HG02852 (cell line): Measurements from ENCODE around the gene PDE9A.
"Not testable (repeated sequence)": the region's sequence is repeated elsewhere in the genome, so short reads cannot be mapped to it uniquely, and the experiment has no call there.

Experiments
- ATAC-seq: cut with Tn5 transposase; IDR thresholded peaks from one replicate; pipeline ENCODE4 v1.9.1; 2021; ENCODE audit warnings: mild to moderate bottlenecking, moderate library complexity; ENCODE audit not compliant: unreplicated experiment

The PDE9A gene

DNA sequence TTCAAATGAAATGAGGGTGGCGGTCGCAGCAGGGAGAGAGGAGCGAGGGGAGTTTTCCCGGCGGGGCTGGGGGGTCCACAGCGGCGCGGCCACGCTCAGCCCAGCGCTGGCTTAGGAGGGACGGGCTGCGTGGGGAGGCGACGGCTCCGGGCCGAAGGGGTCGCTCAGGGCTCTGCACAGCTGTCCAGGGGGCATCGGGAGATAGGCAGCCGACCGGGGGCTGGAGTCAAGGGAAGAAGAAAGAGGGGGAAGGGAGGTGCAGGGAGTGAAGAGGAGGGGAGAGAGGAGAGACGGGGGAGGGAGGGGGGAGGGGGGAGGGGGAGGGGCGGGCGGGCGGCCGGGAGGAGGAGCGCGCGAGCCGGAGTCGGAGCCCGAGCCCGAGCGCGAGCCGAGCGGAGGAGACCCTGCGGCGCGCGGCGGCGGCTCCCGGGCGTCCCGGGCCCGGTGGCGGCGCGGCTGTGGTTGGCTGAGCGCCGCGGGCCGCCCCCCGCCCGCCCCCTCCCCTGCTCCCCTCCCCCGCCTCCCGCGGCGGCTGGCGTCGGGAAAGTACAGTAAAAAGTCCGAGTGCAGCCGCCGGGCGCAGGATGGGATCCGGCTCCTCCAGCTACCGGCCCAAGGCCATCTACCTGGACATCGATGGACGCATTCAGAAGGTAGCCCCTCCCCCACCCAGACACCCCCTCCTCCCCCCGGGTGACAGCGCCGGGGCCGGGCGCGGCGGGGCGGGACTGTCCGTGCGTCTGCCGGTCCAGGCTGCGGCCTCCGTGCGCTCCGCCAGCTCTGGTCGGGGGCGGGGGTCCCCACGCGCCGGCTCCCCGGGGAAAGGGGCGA lies at the start of gene PDE9A:
Gene PDE9A, plus strand, starts transcription at position 391 of the 831 bp plus-strand sequence. Its CDS starts 194 bp downstream, at position 585.
- no peak for ATAC-seq

DNA sequence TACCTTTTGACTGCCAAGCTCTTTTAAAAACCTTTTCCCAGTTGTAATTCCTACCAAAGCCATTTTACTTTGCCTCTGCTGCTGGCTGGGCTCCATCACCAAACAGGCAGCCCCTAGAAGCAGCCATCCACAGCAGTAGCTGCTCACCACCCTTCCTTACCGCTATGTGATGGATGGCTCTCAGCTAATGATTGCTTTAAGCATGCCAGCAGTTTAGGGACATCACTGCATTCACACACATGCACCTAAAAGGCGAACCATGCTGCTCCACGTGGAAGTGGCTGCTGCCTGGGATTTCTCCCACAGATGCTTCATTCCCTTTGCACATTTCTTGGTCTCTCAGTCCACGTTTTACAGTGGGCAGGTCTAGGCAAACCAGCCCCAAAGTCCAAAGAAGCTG lies 46.3 kb upstream of the PDE9A start:
- ATAC-seq, result no peak

DNA sequence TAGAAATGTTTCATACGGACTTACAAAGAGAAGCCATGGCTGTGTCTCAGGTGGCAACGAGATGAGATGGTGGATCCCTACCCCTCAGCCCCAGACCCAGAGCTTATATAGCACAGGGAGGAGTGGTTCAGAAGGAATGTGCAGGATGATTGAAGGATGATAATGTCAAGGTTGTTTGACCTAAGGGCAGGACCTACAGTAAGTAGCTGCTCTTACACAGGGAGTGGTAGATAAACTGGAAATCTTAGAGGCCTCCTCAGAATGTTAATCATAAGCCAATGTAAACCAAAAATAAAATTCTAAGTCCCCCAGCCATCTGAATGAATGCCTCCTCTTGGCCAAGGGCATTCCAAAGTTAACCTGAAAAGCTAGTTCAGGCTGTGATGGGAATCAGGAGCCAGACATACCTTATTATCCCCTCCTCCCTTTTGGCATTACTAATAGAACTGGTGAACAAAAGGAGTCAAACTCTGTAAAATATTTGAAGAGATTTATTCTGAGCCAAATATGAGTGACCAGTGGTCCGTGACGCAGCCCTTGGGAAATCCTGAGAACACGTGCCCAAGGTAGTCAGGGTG lies 45.8 kb upstream of the PDE9A start:
- no peak for ATAC-seq

DNA sequence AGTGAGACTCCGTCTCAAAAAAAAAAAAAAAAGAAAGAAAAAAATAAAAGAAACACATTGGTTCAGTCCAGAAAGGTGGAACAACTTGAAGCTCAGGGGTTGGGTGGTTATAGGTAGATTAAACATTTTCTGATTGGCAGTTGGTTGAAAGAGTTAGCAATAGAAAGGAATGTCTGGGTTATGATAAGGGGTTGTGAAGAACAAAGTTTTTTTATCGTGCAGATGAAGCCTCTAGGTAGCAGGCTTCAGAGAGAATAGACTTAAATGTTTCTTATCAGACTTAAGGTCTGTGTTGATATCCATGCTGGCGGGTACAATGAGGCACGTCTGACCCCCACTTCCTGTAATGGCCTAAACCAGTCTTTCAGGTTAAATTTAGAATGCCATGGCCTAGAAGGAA lies 45.0 kb upstream of the PDE9A start:
- no peak for ATAC-seq

DNA sequence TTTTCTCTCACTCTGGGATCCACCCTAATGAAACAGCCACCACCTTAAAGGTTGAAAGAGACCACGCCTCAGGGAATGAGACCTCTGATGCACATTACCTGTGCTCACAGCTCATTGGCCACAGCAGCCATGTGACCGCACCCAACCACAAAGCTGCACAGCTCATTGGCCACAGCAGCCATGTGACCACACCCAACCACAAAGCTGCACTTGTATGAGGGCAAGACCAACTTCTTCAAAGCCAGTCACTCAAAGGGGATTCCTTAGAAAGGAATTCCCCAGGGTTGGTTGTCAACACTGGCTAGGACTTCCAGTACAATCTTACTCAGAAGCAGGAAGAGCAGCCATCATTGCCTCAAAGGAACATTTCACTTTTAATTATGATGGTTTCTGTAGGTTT lies 43.6 kb upstream of the PDE9A start:
- ATAC-seq, result peak; percentile 71

DNA sequence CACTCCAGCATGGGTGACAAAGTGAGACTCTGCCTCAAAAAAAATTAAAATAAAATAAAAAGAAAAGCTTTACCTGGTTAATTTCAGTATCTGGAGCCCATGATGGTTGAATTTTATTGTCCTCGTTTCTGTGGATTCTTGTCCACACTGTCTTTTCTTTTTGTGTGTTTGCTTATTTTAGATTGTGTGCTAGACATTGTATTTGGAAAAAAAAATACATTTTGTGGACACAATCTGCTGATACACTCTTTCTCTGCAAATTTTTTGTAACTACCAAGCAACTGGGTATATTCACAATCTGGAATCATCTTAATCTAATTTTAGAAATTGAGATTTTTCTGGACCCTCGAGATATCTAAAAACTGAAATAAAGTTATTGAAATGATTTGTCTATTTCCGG lies 41.6 kb upstream of the PDE9A start:
- no peak for ATAC-seq

DNA sequence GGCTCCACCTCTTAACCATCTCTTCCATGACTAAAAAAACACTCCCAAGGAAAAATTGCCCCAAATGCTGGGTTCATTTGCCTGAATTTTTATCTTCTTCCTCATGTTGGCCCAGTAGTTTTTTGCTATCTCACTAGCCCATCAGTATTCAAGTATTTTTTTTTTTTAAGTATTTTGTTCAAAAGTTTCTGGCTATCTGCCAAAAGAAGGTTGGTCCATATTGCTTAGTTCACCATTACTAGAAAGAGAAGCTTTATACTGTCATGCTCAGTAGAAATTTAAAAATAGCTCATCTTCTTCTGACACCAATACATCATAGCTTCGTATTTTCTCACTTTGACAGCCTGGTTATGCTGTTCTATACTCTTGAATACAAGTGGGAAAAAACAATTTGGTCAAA lies 41.0 kb upstream of the PDE9A start:
- no peak for ATAC-seq

DNA sequence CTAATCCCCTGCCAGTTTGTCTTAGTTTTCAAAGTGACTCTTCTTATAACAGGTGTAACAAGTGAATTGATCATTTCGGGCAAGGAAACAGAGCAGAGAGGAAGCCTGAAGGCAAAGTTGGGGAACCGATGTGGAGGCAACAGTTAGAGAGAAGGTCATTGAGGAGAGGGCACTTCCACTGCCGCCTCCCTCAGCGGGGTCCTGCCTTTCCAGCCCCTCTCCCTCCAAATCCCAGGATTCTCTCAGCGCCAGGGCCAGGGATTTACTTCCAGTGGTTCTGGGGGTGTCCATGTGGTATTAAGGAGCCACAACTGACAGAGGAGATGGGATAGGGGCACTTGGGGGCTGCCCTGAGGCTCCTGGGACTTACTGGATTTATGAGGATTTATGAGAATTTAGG lies 39.7 kb upstream of the PDE9A start:
- no peak for ATAC-seq

DNA sequence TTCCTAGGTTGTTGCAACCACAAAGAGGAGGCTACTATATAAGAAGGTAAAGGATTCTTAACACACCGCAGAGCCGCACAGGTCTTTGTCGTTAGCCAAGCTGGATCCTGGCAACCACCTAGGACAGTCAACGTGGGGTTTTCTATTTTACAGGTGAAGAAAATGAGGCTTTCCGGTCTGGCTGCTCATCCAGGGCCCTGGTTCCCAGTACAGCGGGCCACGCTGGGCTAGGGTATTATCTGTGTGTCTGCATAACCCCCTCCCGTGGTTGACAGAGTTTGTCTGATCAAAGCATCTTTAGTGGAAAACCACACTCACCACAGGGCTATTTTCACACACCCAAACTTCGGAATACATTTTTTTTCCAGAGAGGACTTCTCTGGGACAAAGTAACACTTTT lies 39.0 kb upstream of the PDE9A start:
- no peak for ATAC-seq

DNA sequence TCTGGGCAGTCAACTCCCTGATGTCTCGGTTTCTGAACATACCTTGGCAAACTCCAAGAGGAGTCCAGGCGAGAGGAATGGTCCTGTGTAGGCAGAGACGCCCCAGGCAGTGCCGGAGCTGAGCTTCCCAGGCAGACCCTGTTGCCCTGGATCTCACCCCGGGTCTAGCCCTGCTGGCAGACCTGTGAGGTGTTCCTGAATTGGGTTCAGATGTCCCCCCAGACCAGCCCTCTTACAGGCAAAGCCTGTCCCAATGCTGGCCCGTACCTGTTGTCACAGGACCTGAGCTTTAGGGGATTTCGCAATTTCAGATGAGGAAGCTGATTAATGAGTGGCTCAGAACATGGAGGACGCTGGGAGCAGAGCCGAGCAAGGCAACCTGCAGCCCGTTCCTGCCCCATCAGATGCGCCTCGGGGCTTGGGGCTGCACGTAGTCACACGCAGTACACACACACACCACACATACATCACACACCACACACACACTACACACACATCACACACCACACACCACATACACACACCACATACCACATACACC lies 38.5 kb upstream of the PDE9A start:
- no peak for ATAC-seq

DNA sequence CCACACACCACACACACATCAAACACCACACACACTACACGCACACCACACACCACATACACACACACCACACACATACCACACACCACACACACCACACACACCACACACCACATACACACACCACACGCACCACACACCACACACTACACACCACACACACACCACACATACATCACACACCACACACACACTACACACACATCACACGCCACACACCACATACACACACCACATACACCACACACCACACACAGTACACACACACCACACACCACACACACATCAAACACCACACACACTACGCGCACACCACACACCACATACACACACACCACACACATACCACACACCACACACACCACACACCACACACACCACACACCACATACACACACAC lies 38.0 kb upstream of the PDE9A start:
- ATAC-seq, result not testable (repeated sequence)

DNA sequence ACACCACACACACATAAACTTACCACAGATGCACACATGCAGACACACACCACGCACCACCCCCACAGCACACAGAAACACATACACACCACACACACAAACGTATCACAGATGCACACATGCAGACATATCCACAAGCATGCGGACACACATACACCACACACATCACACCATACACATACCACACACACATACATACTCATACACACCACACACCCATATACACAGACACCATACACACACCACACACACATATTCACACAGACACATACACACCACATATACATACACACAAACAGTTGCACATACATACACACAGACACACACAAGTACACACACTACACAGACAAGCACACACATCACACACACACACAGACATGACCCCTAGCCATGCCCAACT lies 37.5 kb upstream of the PDE9A start:
- ATAC-seq, result no peak

DNA sequence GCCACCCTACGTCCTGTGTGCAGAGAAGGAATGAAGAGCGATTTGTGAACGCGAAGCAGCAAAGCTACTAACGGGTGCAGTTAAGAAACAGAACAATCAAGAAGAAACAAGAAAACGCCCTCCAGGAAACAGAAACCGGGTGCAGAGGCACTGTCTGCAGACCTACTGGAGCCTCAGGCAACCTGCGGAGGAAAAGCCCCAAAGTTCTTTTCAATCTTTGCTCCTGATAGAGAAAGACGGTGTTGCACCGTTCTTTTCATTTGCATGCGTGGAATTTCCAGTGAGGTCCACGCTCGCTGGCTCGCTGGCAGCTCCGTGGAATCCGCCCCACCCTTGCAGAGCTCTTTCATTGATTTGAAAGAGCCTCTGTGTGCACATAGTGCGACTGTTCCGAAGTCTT lies 37.0 kb upstream of the PDE9A start:
- no peak for ATAC-seq

DNA sequence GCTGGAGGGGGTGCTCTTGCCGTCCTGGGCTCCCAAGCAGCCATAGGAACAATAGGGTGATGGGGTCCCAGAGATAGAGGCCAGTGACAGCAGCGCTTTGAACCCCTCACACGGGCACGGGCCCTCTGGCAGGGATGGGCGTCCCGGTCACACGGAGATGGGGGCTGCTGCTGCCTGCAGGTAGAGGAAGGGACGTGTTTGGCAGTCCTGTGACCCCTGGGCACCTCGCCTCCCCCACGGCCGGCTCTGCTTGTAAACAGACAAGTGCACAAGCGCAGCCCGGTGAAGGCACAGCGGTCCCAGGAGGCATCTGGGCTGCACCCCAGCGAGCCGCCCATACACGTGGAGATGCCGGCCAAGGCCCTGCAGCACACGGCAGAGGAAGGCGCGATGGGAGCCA lies 36.5 kb upstream of the PDE9A start:
- no peak for ATAC-seq

DNA sequence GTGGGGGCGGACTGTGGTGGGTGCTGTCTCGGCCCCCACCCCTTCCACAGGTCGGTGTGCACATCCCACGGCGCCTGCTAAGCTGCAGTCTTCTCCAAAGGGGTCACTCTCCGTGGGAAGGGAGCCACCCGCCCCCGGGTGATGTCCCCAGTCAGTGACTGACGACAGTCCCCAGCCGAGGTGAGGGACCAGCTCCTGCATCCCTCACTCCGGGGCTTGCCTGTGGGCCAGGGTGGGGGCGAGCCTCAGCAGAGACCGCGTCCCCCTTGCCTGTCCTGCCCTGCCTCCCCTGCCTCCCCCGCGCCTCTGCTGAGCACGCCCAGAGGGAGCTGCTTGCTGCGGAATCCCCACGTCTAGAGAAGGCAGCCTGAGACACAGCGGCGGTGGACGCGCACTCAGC lies 35.9 kb upstream of the PDE9A start:
- no peak for ATAC-seq

DNA sequence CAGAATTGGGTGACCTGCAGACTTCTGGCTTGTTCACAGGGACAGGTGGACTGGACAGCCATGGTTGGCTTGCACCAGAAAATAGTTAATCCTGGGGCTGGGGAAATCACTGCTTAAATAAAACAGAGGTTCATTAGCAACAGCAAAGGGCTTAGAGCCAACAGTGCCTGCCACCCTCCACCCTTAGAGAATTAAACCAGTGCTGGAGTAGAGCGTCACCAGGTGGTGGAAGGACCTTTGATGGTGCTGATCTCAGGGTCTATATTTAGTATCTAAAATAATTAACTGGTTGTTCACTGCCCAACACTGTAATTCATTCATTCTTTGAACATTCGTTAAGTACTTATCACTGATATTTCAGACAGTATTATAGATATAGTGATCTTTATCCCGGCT lies 34.7 kb upstream of the PDE9A start:
- no peak for ATAC-seq

DNA sequence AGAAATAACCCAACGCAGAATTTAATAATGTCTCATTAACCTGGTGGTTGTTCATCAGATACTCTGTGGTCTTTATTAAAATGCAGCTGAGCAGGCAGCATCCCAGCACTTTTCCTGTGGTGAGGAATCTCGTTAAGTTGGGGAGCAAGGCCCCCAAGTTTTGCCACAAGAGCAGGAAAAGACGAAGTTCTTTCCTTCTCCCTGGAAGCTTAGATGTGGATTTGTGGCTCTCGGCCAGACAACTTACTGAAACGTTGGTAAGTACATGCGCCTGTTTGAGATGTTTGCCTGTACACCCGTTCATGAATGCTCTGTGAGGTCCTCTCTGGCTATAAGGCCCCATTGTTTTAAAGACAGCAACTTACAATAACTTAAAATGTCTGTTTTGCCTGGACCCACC lies 34.3 kb upstream of the PDE9A start:
- no peak for ATAC-seq

DNA sequence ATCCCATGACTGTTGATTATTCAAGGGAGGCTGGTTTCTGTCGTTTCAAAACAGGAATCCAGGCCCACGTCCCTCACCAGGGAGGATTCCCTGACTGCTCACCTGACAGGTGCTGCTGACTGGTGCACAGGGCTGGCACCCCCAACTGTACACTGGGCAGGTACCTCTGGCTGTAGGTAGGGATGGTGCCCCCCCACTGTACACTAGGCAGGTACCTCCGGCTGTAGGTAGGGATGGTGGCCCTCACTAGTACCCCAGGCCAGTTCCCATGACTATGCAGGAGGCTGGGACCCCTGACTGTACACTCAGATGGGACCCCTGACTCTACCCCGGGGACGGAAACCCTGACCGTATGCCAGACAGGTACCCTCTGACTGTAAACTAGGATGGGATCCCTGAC lies 33.6 kb upstream of the PDE9A start:
- no peak for ATAC-seq

DNA sequence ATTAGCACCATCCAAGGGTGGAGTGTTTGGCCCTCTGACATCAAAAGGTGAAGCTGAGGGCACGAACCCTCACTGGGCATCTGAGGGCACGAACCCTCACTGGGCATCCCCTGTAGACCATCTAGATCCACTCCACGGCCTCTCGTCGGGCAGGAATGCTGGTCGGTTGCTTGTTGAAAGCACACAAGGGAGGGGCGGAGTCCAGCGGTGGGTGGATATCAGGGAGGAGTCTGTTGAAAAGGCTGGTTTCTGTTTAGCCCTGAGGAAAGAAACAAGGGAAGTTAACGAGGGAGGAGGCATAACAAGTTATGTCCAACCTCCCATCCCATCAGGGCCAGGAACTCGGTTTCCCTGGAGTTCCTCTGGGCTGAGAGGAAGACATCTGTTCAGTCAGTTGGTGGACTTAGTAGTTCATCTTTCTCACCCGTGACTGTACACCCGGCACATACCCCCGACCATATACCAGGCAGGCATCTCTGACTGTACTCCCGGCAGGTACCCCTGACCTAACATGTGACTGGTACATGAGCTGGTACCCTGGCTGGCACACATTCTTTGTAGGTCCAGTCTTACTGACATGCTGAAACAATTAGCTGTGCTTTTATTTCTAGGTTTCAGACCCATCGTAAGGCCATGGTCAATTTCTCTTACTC lies 32.1 kb upstream of the PDE9A start:
- ATAC-seq, result no peak

DNA sequence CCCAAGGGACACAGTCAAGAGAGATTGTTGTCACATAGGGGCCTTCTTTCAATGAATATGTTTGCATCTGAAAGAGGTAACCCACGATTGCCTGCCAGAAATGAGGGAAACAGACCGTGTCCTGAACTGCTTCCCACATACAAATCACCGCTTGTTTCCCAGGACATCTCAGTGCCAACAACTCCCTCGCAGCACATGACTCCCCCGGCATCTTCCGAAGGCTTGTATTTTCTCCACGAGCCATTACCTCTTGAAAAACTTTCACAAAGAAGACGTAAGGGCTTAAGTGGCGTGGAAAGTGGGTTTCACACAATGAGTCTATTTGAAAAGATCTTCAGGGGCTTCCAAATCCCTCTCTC lies 31.6 kb upstream of the PDE9A start:
- no peak for ATAC-seq

DNA sequence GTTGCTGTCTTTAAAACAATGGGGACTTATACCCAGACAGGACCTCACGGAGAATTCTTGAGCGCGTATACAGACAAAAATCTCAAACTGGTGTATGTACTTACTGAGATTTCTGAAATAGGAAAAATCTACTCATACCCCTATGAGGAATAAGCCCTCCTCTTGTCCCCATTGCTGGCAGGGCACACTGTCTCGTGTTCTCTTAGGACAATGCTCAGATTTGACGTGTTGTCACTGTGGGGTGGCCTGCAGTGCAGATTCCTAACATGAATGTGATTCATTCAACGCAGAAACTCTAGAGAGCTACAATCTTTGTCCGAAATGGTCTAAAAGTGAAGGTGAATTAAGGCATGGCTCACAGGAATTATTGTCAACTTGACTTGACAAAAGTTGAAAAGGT lies 31.1 kb upstream of the PDE9A start:
- ATAC-seq, result no peak

DNA sequence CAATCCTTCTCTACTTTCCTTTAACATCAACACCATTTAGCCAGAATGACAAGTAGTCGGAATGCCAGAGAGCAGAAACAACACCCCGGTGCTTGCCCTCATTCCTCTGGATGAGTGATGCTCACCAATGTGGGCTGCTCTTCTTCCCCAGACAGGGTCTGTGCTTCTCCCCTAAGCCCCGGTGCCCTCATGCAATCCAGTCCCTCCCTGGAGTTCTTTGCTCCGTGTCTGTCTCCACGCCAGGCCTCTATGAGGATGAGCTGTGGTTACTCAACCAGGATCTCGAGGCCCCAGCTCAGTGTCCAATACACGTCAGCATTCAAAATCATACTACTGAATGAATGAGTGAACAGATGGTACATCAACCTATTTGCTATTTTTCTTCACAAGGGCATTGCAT lies 29.7 kb upstream of the PDE9A start:
- ATAC-seq, result no peak
